T-helper 1 cell treated with Interleukin-12 subunit alpha and Interleukin-12 subunit beta and Interleukin-4 antibody, amounts not matched to agents 30 μg/mL and 1 μg/mL, for 36 hours (primary cell): ENCODE data around the gene ZXDC.

Experiments
- H3K27ac Mint-ChIP-seq: one replicate; pipeline ENCODE4 v1.8.0; 2021; ENCODE audit warnings: mild to moderate bottlenecking, mixed read lengths
- H3K27me3 Mint-ChIP-seq: one replicate; pipeline ENCODE4 v1.8.0; 2021; ENCODE audit warnings: low read depth, mixed read lengths
- H3K36me3 Mint-ChIP-seq: one replicate; pipeline ENCODE4 v1.8.0; 2021; ENCODE audit warnings: low read depth, mixed read lengths
- H3K4me1 Mint-ChIP-seq: one replicate; pipeline ENCODE4 v1.8.0; 2021; ENCODE audit warnings: low read depth, mixed read lengths
- H3K4me3 Mint-ChIP-seq: one replicate; pipeline ENCODE4 v1.8.0; 2021; ENCODE audit warnings: mild to moderate bottlenecking, moderate library complexity, mixed read lengths
- H3K9me3 Mint-ChIP-seq: one replicate; pipeline ENCODE4 v1.8.0; 2021; ENCODE audit warnings: mixed read lengths

Gene ZXDC

DNA sequence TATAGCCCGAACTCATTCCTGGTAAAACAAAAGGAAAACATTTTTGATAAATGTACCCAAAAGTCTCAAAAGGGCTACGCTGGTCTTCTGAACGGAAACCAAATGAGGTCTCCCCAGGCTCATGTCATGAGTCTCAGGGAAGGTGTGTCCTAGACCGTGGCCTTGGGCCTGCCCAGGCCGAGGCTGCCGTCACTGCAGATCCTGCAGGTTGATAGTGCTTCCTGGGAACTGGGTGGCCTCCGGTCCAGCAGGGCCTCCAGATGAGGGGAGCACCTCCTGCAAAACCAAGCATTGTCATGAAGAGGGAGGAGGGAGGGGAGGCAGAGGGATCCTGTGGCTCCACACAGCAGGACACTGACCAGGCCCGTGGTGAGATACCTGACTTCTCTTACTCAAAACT is 37.5 kb downstream of the ZXDC start:
- Mint-ChIP-seq H3K4me1 (no peaks in the 10 kb centered on the region), H3K36me3 (peaks cover 7% of the 10 kb centered on the region), H3K27ac (no peak overlapping the region), H3K9me3 (no peaks in the 10 kb centered on the region), H3K4me3 (no peak overlapping the region), H3K27me3 (no peaks in the 10 kb centered on the region)

DNA sequence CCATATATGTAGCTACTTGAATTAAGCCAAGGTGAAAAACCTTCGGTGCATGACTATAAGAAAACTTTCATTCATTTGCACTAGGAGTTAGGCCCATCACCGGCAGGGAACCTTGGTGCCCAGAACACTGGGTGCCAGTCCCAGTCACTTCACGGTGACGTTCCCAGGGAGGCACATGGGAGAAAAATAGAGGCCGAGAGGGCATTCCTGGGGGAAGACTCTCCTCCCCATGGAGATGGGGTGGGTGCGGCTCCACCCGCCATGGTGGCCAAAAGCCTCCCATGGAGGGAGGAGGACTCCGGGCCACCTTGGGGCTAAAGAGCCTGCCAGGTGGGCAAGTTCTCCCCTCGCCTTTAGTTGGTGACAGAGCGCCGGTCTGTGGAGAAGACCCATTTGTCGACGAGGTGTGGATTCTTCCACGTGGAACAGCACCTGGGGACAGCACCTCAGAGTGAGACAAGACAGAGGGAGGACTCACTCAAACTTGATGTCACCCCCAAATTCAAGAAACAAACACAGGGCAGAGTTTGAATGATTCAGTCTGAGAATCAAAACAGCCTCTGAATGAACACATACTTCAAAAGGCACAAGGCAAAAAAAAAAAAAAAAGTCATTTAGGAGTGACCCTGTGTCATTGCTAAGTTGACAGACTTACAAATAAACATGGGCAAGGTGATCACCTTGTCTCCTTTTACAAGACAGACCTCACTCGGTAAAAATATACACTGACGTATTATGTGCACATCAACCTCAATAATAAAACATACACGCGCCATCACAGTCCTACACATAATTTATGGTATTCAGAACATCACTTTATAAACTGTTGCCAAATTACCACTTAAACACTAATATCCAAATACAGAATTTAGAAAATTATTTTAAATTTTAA is 38.6 kb downstream of the ZXDC start:
- no peak overlapping the region for H3K4me3 Mint-ChIP-seq
- no peaks in the 10 kb centered on the region for H3K27me3 Mint-ChIP-seq

DNA sequence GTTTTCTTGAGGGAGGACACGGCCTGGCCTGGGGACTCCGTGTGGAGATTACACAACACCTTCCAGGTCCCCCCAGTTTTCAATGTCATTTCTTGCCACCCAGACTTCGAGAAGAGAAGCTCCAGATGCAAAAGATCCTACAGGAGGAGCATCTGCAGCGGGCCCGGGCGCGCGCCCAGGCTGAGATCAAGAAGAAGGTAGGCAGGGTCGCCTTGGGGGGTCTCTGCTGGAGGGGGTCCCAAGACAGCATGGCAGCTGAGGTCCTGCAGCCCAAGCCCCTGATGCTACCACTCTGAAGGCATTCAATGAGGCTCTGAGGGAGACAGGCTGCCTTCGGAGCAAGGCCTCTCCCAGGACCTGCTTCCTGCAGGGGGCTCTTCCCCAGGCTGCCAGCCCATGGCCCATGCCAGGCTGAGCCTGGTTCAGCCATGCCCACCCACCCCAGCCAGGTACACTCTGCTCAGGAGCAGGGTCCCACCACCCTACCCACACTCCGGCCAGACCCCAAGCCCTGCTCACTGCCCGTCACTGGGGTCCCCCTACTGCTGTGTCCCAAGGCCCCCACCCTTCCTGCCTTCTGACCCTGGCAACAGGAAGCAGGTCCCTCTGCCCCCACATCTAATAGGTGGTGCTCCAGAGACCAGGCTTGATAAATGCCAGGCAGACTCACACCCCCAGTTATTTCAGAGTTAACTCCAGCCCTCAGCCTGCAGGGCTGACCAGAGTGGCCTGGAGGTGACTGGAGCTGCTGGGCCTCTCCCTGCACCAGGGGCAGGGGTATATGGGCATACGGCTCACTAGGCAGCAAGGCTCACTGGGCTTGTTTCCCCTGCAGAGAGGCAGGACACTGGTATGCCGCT is 40.0 kb downstream of the ZXDC start:
- no peaks in the 10 kb centered on the region for H3K4me1 Mint-ChIP-seq
- H3K4me3 Mint-ChIP-seq = no peak overlapping the region
- H3K9me3 Mint-ChIP-seq = no peaks in the 10 kb centered on the region

More for the DNA sequence above, 38.6 kb downstream of the ZXDC start:
- Mint-ChIP-seq H3K9me3 (no peaks in the 10 kb centered on the region), H3K4me1 (no peaks in the 10 kb centered on the region), H3K36me3 (peaks cover 7% of the 10 kb centered on the region), H3K27ac (no peak overlapping the region)

DNA sequence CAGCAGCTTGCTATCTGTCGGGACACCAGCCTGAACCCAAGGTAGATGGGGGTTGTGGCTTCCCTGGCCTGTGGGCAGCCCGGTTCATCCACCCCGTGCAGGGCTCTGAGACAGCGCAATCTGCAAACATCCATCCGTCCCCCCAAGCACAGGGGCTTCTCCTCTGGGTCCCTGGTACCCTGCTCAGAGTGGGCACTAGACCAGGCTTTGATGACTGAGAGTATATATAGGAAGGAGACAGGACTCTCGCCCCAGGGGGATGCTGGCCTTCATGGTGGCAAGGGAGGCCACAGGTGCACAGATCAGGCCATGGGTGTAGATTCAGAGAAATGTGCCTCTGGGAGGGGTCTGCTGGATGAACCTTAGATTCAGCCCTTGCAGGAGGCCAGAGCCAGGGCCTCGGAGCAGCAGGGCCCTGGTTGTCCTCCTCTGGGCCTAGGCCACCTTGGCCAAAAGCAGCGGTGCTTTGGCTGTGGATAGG is 40.7 kb downstream of the ZXDC start:
- no peaks in the 10 kb centered on the region for H3K4me1 Mint-ChIP-seq
- peaks cover 7% of the 10 kb centered on the region for H3K36me3 Mint-ChIP-seq
- no peak overlapping the region for H3K4me3 Mint-ChIP-seq
- no peaks in the 10 kb centered on the region for H3K27me3 Mint-ChIP-seq
- no peaks in the 10 kb centered on the region for H3K9me3 Mint-ChIP-seq
- H3K27ac Mint-ChIP-seq = no peak overlapping the region

More for the DNA sequence above, 40.0 kb downstream of the ZXDC start:
- H3K36me3 Mint-ChIP-seq = peaks cover 7% of the 10 kb centered on the region
- no peak overlapping the region for H3K27ac Mint-ChIP-seq
- no peaks in the 10 kb centered on the region for H3K27me3 Mint-ChIP-seq

DNA sequence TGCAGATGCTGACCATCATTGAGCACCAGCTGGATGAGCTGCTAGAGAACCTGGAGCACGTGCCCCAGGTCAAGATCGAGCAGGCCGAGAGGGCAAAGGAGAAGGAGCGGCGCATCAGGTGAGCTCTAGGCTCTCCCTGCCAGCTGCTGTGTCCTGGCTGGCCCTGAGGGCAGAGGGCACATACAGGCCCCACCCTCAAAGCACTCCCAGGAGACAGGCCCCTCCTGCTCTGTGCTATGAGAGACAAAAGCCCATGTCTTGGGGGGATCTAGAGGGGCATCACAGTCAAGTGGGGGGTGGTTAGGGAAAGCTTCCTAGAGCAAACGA is 41.5 kb downstream of the ZXDC start:
- peaks cover 7% of the 10 kb centered on the region for H3K36me3 Mint-ChIP-seq
- no peaks in the 10 kb centered on the region for H3K27me3 Mint-ChIP-seq
- H3K9me3 Mint-ChIP-seq = no peaks in the 10 kb centered on the region
- H3K4me3 Mint-ChIP-seq = no peak overlapping the region
- H3K4me1 Mint-ChIP-seq = no peaks in the 10 kb centered on the region
- H3K27ac Mint-ChIP-seq = no peak overlapping the region

DNA sequence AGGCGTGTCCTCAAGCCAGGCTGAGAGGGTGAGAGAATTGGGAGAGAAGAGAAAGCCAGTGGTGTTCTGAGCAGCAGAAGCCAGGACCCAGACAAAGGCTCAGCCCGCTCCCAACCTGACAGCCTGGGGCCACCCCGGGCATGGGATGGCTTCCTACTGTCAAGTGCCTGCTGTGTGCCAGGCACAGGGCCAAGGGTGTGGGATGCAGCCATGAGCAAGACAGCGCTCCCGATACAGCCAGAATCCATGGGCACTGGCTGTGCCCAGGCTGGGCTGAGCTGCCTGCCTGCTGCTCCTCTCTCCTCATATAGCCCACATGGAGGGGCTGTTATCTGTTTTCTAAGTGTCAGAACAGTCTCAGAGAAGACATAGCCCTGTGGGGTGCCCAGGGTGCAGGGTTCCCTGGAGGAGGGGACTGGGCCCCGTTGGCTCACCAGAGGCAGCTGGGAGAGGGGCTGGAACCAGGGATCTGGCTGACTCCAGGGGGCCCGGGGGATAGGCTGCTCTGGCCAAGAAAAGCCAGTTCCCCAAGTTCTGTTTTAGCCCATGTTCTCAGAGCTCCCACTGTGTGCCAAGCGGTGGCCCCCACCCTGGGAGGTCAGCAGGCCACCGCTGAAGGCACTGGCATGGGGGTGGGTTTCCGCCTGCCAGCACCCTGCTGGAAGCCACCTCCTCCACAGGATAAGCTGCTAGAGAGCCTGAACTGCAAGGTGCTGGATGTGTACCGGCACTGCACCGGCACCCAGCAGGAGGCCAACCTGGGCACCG is 42.0 kb downstream of the ZXDC start:
- peaks cover 7% of the 10 kb centered on the region for H3K36me3 Mint-ChIP-seq
- H3K27me3 Mint-ChIP-seq = no peaks in the 10 kb centered on the region
- H3K27ac Mint-ChIP-seq = no peak overlapping the region
- H3K4me1 Mint-ChIP-seq = no peaks in the 10 kb centered on the region
- no peak overlapping the region for H3K4me3 Mint-ChIP-seq
- no peaks in the 10 kb centered on the region for H3K9me3 Mint-ChIP-seq

DNA sequence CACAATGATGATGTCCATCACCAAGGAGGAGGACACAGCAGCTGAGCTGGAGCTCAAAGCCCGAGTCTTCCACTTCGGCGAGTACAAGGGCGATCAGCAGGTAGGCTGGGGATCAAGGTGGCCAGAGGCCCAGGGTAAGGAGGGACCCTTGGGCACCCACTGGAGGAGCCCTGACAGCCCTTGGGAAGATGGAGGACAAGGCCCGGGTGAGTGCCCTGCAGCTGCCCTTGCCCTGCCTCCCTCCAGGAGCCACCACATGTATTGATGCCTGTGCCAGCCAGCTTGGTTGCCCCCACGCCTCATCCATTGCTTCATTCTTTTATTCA is 42.6 kb downstream of the ZXDC start:
- Mint-ChIP-seq H3K27me3 (no peaks in the 10 kb centered on the region), H3K4me1 (no peaks in the 10 kb centered on the region), H3K9me3 (no peaks in the 10 kb centered on the region), H3K27ac (no peak overlapping the region), H3K36me3 (peaks cover 7% of the 10 kb centered on the region), H3K4me3 (no peak overlapping the region)

DNA sequence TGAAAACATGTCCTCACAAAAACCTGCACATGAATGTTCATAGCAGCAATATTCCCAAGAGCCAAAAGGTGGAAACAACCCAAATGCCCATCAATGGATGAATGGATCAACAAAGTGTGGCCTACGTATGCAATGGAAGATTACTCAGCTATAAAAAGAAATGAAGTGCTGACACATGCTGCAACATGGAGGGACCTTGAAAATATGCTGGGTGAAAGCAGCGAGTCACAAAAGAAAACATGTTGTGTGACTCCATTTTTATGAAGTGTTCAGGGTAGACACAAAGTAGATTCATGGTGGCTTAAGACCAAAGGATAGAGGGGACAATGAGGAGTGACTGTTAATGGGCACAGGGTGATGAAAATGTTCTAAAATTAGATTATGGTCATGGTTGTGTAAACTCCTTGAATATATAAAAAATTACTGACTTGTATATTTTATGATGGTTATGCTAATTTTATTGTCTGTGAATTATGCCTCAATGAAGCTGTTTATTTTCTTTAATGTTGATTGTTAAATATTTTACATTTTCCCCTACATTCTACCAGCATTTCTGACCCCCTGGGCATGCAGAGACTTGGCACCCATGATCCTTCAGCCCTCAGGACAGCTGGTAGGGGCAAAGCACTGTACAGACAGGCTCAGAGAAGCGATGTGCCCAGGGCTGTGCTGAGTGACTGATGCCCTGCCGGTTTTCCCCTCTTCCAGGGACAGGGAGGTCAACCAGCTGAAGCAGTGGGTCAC is 43.2 kb downstream of the ZXDC start:
- no peaks in the 10 kb centered on the region for H3K4me1 Mint-ChIP-seq
- H3K27ac Mint-ChIP-seq = no peak overlapping the region
- no peaks in the 10 kb centered on the region for H3K9me3 Mint-ChIP-seq
- H3K36me3 Mint-ChIP-seq = peaks cover 7% of the 10 kb centered on the region
- no peaks in the 10 kb centered on the region for H3K27me3 Mint-ChIP-seq
- no peak overlapping the region for H3K4me3 Mint-ChIP-seq

DNA sequence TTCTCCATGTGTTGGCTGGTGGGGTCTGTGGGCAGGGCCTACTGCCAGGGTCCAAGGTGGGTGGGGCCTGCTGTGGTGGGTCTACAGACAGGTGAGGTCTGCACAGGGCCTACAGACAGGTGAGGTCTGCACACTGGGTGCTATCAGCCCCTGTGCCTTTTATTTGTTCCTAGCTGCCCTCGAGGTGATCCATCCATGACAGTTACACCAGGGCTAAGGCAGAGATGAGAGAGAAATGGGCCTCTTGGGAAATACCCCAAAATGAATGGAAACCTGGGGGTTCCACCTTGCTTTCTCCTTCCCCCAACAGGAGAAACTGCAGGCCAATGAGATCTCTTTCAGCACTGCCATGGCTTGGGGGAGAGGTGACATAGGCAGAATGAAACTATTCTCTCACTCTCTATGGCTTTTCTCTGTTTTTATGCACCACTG is 44.6 kb downstream of the ZXDC start:
- no peak overlapping the region for H3K27ac Mint-ChIP-seq
- peaks cover 2% of the 10 kb centered on the region for H3K36me3 Mint-ChIP-seq

DNA sequence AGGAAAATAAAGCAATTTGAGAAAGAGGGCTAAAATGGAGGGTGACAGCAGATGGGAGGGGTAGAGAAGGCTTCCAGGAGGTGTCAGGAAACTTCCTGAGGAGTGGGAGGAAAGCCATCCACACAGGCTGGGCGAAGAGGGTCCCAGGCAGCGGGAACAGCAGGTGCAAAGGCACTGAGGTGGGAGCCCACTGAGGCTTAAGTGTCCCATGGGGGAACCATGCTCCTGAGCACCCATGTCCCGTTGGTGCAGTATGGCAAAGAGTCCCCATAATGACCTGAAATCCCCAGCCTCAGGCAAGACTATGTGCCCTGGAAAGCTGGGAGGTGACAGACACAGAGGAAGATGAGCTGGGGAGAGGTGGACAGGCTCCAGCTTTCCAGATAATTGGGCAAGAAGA is 50.9 kb downstream of the ZXDC start:
- peaks cover 4% of the 10 kb centered on the region for H3K36me3 Mint-ChIP-seq
- peaks cover 9% of the 10 kb centered on the region for H3K9me3 Mint-ChIP-seq
- no peak overlapping the region for H3K27ac Mint-ChIP-seq
- no peaks in the 10 kb centered on the region for H3K27me3 Mint-ChIP-seq
- H3K4me1 Mint-ChIP-seq = no peaks in the 10 kb centered on the region
- H3K4me3 Mint-ChIP-seq = no peak overlapping the region

More for the DNA sequence above, 44.6 kb downstream of the ZXDC start:
- Mint-ChIP-seq H3K4me3 (no peak overlapping the region), H3K4me1 (no peaks in the 10 kb centered on the region), H3K27me3 (no peaks in the 10 kb centered on the region), H3K9me3 (peaks cover under 1% of the 10 kb centered on the region)

DNA sequence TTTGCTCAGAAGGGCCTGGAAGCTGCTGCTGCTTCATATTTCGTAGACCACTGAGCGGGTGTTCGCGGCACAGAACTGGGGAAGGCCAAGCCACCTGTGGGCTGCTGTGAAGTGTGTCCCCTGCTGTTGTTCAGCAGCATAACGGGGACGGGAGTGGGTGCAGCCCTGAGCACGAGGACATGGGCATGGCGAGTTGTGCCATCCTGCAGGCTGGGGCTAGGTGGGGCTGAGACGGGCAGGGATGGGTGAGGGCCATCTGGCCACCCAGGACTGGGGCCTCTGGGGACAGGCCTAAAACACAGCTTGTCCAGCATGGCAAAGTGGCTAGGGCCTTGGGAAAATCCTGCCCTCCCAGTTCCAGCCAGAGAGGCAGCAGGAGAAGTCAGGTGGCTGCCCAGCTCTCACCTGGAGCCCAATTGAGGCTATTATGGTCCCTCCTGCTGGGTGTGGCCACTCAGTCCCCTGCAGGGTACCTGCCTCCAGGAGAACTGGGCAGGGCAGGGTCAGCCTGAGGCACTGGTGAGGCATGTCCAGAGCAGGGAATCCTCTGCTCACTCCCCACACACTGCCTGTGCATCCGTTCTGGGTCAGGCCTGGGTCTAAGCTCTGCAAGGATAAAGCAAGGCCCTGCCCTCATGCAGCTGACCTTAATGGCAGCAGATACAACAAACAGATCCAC is 51.5 kb downstream of the ZXDC start:
- H3K27me3 Mint-ChIP-seq = no peaks in the 10 kb centered on the region
- no peak overlapping the region for H3K27ac Mint-ChIP-seq

DNA sequence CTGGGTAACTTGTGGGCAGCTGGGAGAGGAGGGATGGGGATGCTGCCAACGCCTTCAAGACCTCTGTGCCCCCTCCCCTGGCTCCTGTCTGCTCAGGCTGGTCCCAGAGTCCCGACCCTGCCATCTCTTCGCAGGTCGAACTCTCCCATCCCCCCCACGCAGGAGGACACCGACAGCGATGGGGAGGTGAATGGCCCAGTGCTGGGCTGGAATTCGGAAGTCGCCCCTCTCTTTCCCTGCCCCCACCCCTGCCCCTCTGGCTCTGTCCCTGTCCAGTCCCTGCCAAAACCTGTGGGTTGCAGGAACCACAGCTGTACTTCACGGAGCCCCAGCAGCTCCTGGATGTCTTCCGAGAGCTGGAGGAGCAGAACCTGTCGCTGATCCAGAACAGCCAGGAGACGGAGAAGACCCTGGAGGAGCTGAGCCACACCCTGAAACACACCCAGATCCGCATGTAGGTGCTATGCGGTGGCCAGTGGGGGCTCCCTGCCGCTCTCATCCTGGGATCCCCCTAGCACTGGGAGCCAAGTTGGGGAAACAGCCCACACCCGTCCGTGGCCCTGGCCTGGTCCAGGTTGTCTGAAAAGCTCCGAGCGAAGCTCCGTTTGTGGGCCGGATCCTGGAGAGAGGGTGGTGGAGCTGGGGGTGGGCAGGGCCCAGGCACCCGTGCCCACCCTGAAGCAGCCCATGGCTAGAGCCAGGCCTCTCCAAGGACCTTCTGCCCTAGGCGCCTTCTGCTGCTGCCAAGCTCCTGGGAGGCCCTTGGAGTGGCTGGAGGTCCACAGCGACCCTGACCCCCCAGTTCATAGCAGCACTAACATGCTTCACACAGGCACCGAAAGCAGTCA is 52.3 kb downstream of the ZXDC start:
- Mint-ChIP-seq H3K36me3 (peaks cover 4% of the 10 kb centered on the region), H3K4me3 (no peak overlapping the region), H3K27me3 (no peaks in the 10 kb centered on the region), H3K4me1 (no peaks in the 10 kb centered on the region), H3K27ac (no peak overlapping the region), H3K9me3 (peaks cover 9% of the 10 kb centered on the region)

More for the DNA sequence above, 51.5 kb downstream of the ZXDC start:
- H3K4me3 Mint-ChIP-seq = no peak overlapping the region
- H3K36me3 Mint-ChIP-seq = peaks cover 4% of the 10 kb centered on the region
- H3K9me3 Mint-ChIP-seq = peaks cover 9% of the 10 kb centered on the region
- H3K4me1 Mint-ChIP-seq = no peaks in the 10 kb centered on the region
